Measurements from ENCODE around the gene UBXN6.

UBXN6 gene

DNA sequence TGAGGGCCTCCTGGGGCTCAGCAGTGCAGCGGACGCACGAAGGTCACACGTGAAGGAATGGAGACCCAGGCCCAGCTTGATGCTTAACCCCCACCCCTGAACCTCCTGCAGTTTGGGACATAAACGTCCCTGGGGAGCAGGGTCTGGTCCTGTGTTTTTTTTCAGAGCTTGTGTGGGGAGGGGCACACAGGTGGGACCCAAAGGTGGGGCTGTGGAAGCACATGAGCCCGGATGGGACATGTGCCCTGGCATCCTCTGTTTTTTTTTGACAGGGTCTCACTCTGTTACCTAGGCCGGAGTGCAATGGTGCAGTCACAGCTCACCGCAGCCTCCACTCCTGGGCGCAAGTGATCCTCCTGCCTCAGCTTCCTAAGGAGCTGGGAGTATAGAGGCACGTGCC lies 20.5 kb downstream of the UBXN6 start:
- H3K4me3 ChIP-seq (ENCODE audit: low read length) = no peak overlapping the region
- DNase-seq (ENCODE audit: low read depth) = no peak

DNA sequence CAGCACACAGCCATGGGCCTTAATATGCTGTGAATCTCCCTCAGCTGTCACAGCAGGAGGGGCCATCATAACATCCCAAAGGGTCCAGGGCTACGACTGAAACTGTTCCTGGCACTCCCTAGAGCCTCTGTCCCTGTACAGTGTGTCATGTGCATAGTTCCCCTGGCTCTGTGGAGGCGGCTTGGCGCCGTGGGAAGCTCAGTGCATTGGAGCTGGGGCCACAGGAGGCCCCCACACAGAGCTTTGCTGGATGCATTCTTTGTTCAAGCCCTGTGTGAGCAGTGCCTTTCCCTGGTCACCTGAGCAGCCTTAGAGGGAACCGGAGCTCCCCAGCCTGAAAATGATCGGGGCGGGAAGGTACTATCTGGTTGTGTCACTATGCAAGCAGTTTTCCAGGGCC lies 21.4 kb downstream of the UBXN6 start:
- no peak for DNase-seq (ENCODE audit: low read depth)
- TF ChIP-seq, protein P1, sequence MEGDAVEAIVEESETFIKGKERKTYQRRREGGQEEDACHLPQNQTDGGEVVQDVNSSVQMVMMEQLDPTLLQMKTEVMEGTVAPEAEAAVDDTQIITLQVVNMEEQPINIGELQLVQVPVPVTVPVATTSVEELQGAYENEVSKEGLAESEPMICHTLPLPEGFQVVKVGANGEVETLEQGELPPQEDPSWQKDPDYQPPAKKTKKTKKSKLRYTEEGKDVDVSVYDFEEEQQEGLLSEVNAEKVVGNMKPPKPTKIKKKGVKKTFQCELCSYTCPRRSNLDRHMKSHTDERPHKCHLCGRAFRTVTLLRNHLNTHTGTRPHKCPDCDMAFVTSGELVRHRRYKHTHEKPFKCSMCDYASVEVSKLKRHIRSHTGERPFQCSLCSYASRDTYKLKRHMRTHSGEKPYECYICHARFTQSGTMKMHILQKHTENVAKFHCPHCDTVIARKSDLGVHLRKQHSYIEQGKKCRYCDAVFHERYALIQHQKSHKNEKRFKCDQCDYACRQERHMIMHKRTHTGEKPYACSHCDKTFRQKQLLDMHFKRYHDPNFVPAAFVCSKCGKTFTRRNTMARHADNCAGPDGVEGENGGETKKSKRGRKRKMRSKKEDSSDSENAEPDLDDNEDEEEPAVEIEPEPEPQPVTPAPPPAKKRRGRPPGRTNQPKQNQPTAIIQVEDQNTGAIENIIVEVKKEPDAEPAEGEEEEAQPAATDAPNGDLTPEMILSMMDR (IDR thresholded peaks at IDR 0.05; ENCODE audit: insufficient read depth, low read depth, low read length, missing control alignments) = no peak
- no peak overlapping the region for H3K4me3 ChIP-seq (ENCODE audit: low read length)

More for the DNA sequence above, 20.5 kb downstream of the UBXN6 start:
- TF ChIP-seq, protein P1 (IDR thresholded peaks at IDR 0.05; ENCODE audit: insufficient read depth, low read depth, low read length, missing control alignments) = no peak

DNA sequence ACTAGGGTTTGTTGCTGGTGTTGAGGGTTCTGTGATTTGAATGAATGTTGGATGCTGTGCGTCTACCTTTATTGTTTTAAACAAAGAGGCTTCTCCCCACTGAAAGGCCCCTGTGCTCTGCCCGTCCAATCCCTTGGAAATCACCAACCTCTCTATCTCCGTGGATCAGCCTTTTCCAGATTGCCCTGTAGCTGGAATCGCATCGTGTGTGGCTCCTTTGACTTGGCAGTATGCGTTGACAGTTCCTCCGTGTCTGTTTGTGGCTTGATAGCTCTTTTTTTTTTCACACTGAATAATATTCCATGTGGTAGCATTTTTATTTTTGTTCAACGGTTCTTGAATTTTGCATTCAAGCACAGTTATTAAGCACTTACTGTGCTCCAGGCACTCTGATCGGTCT lies 23.2 kb downstream of the UBXN6 start:
- TF ChIP-seq, protein P1 (IDR thresholded peaks at IDR 0.05; ENCODE audit: insufficient read depth, low read depth, low read length, missing control alignments) = no peak
- no peak for DNase-seq (ENCODE audit: low read depth)
- no peak overlapping the region for H3K4me3 ChIP-seq (ENCODE audit: low read length)

DNA sequence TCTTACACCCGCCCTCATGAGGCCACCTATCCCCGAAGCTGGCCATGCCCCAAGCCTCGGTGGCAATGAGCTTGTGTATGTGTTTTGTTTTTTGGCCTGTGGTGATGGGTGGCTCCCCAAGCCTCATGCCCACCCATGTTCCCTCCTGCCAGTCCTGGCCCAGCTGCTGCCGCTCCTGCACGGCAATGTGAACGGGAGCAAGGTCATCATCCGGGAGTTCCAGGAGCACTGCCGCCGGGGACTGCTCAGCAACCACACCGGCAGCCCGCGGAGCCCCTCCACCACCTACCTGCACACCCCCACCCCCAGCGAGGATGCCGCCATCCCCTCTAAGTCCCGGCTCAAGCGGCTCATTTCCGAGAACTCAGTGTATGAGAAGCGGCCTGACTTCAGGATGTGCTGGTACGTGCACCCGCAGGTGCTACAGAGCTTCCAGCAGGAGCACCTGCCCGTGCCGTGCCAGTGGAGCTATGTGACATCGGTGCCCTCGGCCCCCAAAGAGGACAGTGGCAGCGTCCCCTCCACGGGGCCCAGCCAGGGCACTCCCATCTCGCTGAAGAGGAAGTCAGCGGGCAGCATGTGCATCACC lies 24.6 kb downstream of the UBXN6 start:
- H3K4me3 ChIP-seq (ENCODE audit: low read length) = no peak overlapping the region
- no peak for DNase-seq (ENCODE audit: low read depth)
- TF ChIP-seq, protein P1 (IDR thresholded peaks at IDR 0.05; ENCODE audit: insufficient read depth, low read depth, low read length, missing control alignments) = no peak

DNA sequence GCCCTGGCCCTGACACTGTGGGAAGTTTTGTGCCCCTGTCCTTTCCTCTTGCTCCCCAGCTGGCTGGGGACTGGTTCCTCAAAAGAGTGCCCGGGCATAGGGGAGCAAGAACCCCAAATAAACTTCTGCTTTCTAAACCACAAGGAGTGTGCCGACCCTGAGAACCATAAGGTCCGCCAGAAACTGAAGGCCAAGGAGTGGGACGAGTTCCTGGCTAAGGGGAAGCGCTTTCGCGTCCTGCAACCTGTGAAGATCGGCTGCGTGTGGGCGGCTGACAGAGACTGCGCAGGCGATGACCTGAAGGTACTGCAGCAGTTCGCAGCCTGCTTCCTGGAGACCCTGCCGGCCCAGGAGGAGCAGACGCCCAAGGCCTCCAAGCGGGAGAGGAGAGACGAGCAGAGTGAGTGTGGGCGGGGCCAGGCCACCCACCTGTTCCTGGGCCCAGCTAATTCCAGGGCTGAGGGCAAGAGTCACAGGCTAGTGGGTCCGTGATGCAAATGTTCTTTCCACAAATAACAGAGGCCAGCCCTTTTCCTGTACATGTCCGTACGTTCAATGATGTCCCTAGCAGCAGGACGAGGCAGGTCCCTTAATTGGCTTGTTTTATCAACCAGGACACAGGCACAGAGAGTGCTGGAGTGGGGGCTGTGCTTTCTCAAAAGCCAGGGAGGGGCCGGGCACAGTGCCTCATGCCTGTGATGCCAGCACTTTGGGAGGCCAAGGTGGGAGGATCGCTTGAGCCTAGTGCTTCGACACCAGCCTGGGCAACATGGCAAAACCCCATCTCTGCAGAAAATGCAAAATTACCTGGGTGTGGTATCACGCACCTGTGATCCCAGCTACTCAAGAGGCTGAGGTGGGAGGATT lies 25.6 kb downstream of the UBXN6 start:
- TF ChIP-seq, protein P1 (IDR thresholded peaks at IDR 0.05; ENCODE audit: insufficient read depth, low read depth, low read length, missing control alignments) = no peak
- DNase-seq (ENCODE audit: low read depth) = no peak
- no peak overlapping the region for H3K4me3 ChIP-seq (ENCODE audit: low read length)

DNA sequence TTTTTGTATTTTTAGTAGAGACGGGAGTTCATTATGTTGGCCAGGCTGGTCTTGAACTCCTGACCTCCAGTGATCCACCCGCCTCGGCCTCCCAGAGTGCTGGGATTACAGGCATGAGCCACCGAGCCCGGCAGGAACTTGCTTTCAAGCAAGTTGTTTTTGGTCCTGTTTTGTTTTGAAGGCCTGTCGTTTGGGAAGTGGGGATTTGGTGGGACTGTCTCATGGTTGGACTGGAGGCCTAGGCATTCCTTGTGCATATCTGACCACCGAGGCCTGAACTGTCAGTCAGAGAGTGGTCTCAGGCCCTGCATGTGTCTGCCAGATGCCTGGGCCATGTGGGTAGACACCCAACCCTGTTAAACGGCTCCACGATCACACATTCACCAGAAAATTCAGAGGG lies 26.3 kb downstream of the UBXN6 start:
- TF ChIP-seq, protein P1 (IDR thresholded peaks at IDR 0.05; ENCODE audit: insufficient read depth, low read depth, low read length, missing control alignments) = no peak
- no peak for DNase-seq (ENCODE audit: low read depth)

More for the DNA sequence above, 26.3 kb downstream of the UBXN6 start:
- H3K4me3 ChIP-seq (ENCODE audit: low read length) = no peak overlapping the region
